Kidney (tissue), 14 donors: ENCODE measurements around the gene NTNG1. TPM values are rescaled to one million over a fixed set of nuclear protein-coding genes. Genes with fewer than 3 reads are reported as not detected.

Experiments used
- DNase-seq, 5 donors: peaks; one replicate each; pipeline ENCODE4 v3.0.0-alpha.2; 2013 to 2020
- FAIRE-seq: peaks from 2 replicates; lab custom pipeline; 2012; peaks lifted over from hg19 to GRCh38; lab: Jason Lieb, UNC
- H3K27ac ChIP-seq, 2 donors: one replicate each; pipeline ENCODE4 v1.7.0; 2013; ENCODE audit warnings: low read depth in 2 of 2, low read length in 2 of 2, inconsistent platforms in 1 of 2
- H3K27me3 ChIP-seq: one replicate; pipeline ENCODE4 v1.7.1; 2013; ENCODE audit warnings: low read length, inconsistent platforms; ENCODE audit not compliant: control insufficient read depth, insufficient read depth
- H3K36me3 ChIP-seq, 3 donors: one replicate each; pipeline versions ENCODE4 v1.7.0 to v1.7.1; 2013; ENCODE audit warnings: low read length in 3 of 3, control low read depth in 1 of 3, inconsistent platforms in 1 of 3; ENCODE audit not compliant: insufficient read depth in 3 of 3, control insufficient read depth in 2 of 3
- H3K4me1 ChIP-seq, 3 donors: one replicate each; pipeline versions ENCODE4 v1.7.0 to v1.7.1; 2013; ENCODE audit warnings: low read length in 3 of 3, inconsistent platforms in 1 of 3, low read depth in 1 of 3; ENCODE audit not compliant: control insufficient read depth in 2 of 3, insufficient read depth in 2 of 3
- H3K4me3 ChIP-seq, 3 donors: one replicate each; pipeline versions ENCODE4 v1.7.0 to v1.8.1; 2013; ENCODE audit warnings: low read length in 3 of 3, control low read depth in 1 of 3, inconsistent platforms in 1 of 3
- H3K9ac ChIP-seq, 3 donors: one replicate each; pipeline versions ENCODE4 v1.7.0 to v1.7.1; 2013; ENCODE audit warnings: low read length in 3 of 3, control low read depth in 1 of 3, inconsistent platforms in 1 of 3
- H3K9me3 ChIP-seq, 3 donors: one replicate each; pipeline versions ENCODE4 v1.7.0 to v1.7.1; 2013; ENCODE audit warnings: low read length in 3 of 3, control low read depth in 1 of 3, inconsistent platforms in 1 of 3; ENCODE audit not compliant: control insufficient read depth in 2 of 3, insufficient read depth in 1 of 3
- CTCF ChIP-seq: IDR thresholded peaks from 3 replicates; pipeline ENCODE4 v1.5.1; 2012; ENCODE audit warnings: mild to moderate bottlenecking, moderate library complexity, borderline replicate concordance; ENCODE audit not compliant: insufficient read depth; ENCODE audit errors: extremely low read depth
- intact Hi-C: fragments of 100-400 bp; cut with DNase I; formaldehyde crosslinking; loops from one replicate; pipeline ENCODE4 v1.11.1; 2022
- polyA plus RNA-seq: library from polyadenylated mRNA; stranded (reverse); fragments of 350-450 nt; fragmentation: Illumina TruSeq; extraction: RNeasy Lipid Tissue Mini Kit (QIAGEN cat#74804); gene quantifications from one replicate; pipeline ENCODE4 v1.2.3, GENCODE V29; 2014; ENCODE audit warnings: low read depth, low replicate concordance; ENCODE audit not compliant: insufficient read depth
- total RNA-seq: library from RNA; stranded (reverse); fragmentation: NEBNext Ultra II Directional; extraction: Animal tissue kit (Norgen Biotek cat#: 25700); gene quantifications from one replicate; pipeline ENCODE4 v1.2.1, GENCODE V29; 2021
- donor health status: control.
- donor health status: control.
- donor health status: control.
- donor health status: control.
- donor health status: control.
- donor health status: DM: yes; HTN: yes; CAD: no.
- donor health status: Normal renal cell carcinoma (clear cell type).

The NTNG1 gene
- total and polyA plus RNA-seq, 2 donors from 2014 or later, result 2.8 to 7.7 TPM

- Histone ChIP-seq H3K36me3 (no peaks in the 10 kb centered on the region), H3K27ac (no peak overlapping the region), H3K4me3 (no peak overlapping the region), H3K4me1 (no peaks in the 10 kb centered on the region), H3K9ac (no peak overlapping the region), H3K27me3 (no peaks in the 10 kb centered on the region), H3K9me3 (no peaks in the 10 kb centered on the region)
- no peak for FAIRE-seq
- intact Hi-C loops, result no loop called here
- no peak for DNase-seq
- no peak for TF ChIP-seq CTCF
Observed at GRCh38 chr1:107105914-107106313, 34.9 kb upstream of the NTNG1 start.

DNA sequence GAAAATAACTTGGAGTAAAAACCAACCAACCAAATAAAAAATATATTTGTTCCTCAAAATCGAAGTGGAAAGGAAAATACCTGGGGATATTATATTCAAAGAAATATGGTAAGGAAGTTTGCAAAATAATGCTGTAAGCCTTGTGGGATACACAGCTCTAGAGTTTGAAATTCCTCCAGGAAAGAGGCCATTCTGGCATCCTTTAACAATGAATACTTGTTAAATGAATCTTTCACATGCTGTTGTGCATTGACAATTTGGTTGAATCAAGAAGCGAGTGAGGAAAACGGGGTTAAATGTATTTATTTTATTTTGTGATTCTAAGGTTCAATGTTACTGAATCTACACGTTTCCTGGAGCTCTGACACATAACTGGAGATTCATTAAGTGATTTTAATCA, 30.5 kb upstream of the NTNG1 start:
- FAIRE-seq (no peak), DNase-seq (no peak)
- no peak overlapping the region for H3K4me3 ChIP-seq
- no peaks in the 10 kb centered on the region for H3K27me3 ChIP-seq
- H3K27ac ChIP-seq, result no peak overlapping the region
- TF ChIP-seq CTCF, result no peak
- intact Hi-C loops, result no loop called here
- H3K9me3 ChIP-seq, result no peaks in the 10 kb centered on the region
- no peaks in the 10 kb centered on the region for H3K4me1 ChIP-seq
- H3K9ac ChIP-seq, result no peak overlapping the region
- H3K36me3 ChIP-seq, result no peaks in the 10 kb centered on the region

DNA sequence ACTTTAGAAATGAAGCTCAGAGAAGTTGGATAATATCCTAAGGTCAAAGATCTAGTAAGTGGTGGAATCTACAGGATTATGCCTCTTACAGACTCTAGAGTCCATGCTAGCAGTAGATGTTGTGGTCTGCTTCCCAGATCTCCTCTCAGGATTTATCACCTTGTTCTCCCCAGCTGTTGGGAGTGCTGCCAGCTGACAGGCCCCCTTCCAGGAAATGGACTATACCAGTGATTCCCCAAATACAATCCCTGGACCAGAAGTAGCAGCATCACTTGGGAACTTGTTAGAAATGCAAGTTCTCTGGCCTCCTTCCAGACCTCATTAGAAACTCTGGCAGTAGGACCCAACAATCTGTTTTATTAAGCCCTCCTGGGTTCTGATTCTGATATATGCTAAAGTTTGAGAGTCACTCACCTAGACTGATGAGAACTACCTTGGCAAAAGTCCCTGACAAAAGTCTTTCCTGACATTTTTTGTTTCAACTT, 24.5 kb upstream of the NTNG1 start:
- H3K36me3 ChIP-seq, result no peaks in the 10 kb centered on the region
- no peak for FAIRE-seq

More for the DNA sequence above, 24.5 kb upstream of the NTNG1 start:
- DNase-seq, result no peak
- intact Hi-C loops, result no loop called here
- Histone ChIP-seq H3K4me1 (no peaks in the 10 kb centered on the region), H3K9me3 (no peaks in the 10 kb centered on the region), H3K4me3 (no peak overlapping the region), H3K27ac (no peak overlapping the region), H3K27me3 (no peaks in the 10 kb centered on the region), H3K9ac (no peak overlapping the region)
- TF ChIP-seq CTCF, result no peak
